ENCODE measurements around the gene AGR2.
A peak's percentile ranks its signal among the peaks of the same experiment; 100 is the strongest.

The AGR2 gene

GRCh38 chr7:16805441-16805840 is 642 bp upstream of the AGR2 start:
- ChIA-PET CTCF (no interaction called here), POLR2A (no interaction called here)
- no peak for DNase-seq (ENCODE audit: extremely low spot score)
- TF ChIP-seq HDGF (IDR thresholded peaks at IDR 0.05; ENCODE audit: borderline replicate concordance): no peak
- TF ChIP-seq NFRKB (IDR thresholded peaks at IDR 0.05): no peak
- no peak for TF ChIP-seq LEF1 (IDR thresholded peaks at IDR 0.05; ENCODE audit: borderline replicate concordance)
- TF ChIP-seq SUZ12 (IDR thresholded peaks at IDR 0.05): no peak
- no peak for TF ChIP-seq ZNF384 (IDR thresholded peaks at IDR 0.05)
- TF ChIP-seq SP1 (IDR thresholded peaks at IDR 0.05): no peak
- TF ChIP-seq PKNOX1 (IDR thresholded peaks at IDR 0.05): no peak
- no peak for TF ChIP-seq L3MBTL2 (conservative IDR thresholded peaks at IDR 0.05)
- no peak for TF ChIP-seq FOXM1 (IDR thresholded peaks at IDR 0.05; ENCODE audit: borderline replicate concordance)
- no peak for TF ChIP-seq FOXK2 (IDR thresholded peaks at IDR 0.05)
- TF ChIP-seq FOXA1 (IDR thresholded peaks at IDR 0.05): no peak
- no peak for TF ChIP-seq BHLHE40 (IDR thresholded peaks at IDR 0.05; ENCODE audit: borderline replicate concordance)

GRCh38 chr7:16803881-16804673 is 722 bp downstream of the AGR2 start:
- CTCF ChIA-PET: no interaction called here
- POLR2A ChIA-PET: no interaction called here
- TF ChIP-seq FOXM1 (IDR thresholded peaks at IDR 0.05; ENCODE audit: borderline replicate concordance): no peak
- TF ChIP-seq TARDBP (IDR thresholded peaks at IDR 0.05): no peak
- no peak for TF ChIP-seq ZNF384 (IDR thresholded peaks at IDR 0.05)
- TF ChIP-seq PKNOX1 (IDR thresholded peaks at IDR 0.05): no peak
- no peak for TF ChIP-seq FOXK2 (IDR thresholded peaks at IDR 0.05)
- TF ChIP-seq BHLHE40 (IDR thresholded peaks at IDR 0.05; ENCODE audit: borderline replicate concordance): no peak
- no peak for TF ChIP-seq HDGF (IDR thresholded peaks at IDR 0.05; ENCODE audit: borderline replicate concordance)
- no peak for TF ChIP-seq LEF1 (IDR thresholded peaks at IDR 0.05; ENCODE audit: borderline replicate concordance)
- no peak for TF ChIP-seq ELF4 (IDR thresholded peaks at IDR 0.05)
- no peak for TF ChIP-seq L3MBTL2 (conservative IDR thresholded peaks at IDR 0.05)
- no peak for TF ChIP-seq CTBP1 (IDR thresholded peaks at IDR 0.05; ENCODE audit: borderline replicate concordance)
- DNase-seq (ENCODE audit: extremely low spot score): no peak

- DNase-seq (ENCODE audit: extremely low spot score): no peak
- TF ChIP-seq HDGF (IDR thresholded peaks at IDR 0.05; ENCODE audit: borderline replicate concordance) (no peak), ELF4 (IDR thresholded peaks at IDR 0.05) (no peak), L3MBTL2 (conservative IDR thresholded peaks at IDR 0.05) (no peak), CTBP1 (IDR thresholded peaks at IDR 0.05; ENCODE audit: borderline replicate concordance) (no peak), ZNF384 (IDR thresholded peaks at IDR 0.05) (no peak), SUZ12 (IDR thresholded peaks at IDR 0.05) (no peak), FOXK2 (IDR thresholded peaks at IDR 0.05) (no peak), SP1 (IDR thresholded peaks at IDR 0.05) (no peak), ARNT (IDR thresholded peaks at IDR 0.05) (no peak), FOXM1 (IDR thresholded peaks at IDR 0.05; ENCODE audit: borderline replicate concordance) (no peak), LEF1 (IDR thresholded peaks at IDR 0.05; ENCODE audit: borderline replicate concordance) (no peak), PKNOX1 (IDR thresholded peaks at IDR 0.05) (no peak), BHLHE40 (IDR thresholded peaks at IDR 0.05; ENCODE audit: borderline replicate concordance) (no peak), FOXA1 (IDR thresholded peaks at IDR 0.05) (no peak)
- CTCF ChIA-PET: no interaction called here
- POLR2A ChIA-PET: no interaction called here
Measured at GRCh38 chr7:16803125-16803524, 1.7 kb downstream of the AGR2 start.

DNA sequence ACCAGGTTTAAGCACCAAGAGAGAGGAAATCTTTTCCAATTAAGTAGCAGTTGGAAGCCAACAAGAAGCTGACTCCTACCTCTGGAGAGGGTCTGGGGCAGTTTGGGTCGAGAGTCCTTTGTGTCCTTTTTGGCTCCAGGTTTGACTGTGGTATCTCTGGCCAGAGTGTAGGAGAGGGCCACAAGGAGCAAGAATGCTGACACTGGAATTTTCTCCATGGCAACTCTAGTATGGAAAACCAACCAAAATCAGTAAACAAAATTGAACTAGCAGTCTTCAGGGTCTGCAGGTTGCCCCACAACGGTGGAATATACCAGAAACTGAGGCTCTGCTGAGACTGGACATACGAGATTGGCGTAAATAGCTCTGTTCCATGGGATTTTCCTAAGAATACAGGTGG is 3.2 kb downstream of the AGR2 start:
- TF ChIP-seq ELF4 (IDR thresholded peaks at IDR 0.05) (no peak), SUZ12 (IDR thresholded peaks at IDR 0.05) (no peak), PKNOX1 (IDR thresholded peaks at IDR 0.05) (no peak), CTBP1 (IDR thresholded peaks at IDR 0.05; ENCODE audit: borderline replicate concordance) (no peak), BHLHE40 (IDR thresholded peaks at IDR 0.05; ENCODE audit: borderline replicate concordance) (no peak), NFRKB (IDR thresholded peaks at IDR 0.05) (no peak), HDGF (IDR thresholded peaks at IDR 0.05; ENCODE audit: borderline replicate concordance) (no peak), FOXK2 (IDR thresholded peaks at IDR 0.05) (no peak), TARDBP (IDR thresholded peaks at IDR 0.05) (no peak), LEF1 (IDR thresholded peaks at IDR 0.05; ENCODE audit: borderline replicate concordance) (no peak), ARNT (IDR thresholded peaks at IDR 0.05) (no peak)
- POLR2A ChIA-PET: no interaction called here
- no peak for DNase-seq (ENCODE audit: extremely low spot score)
- CTCF ChIA-PET: interaction anchor here (0.6 to 1.6 kb wide), 9 partner anchors 15 to 212 kb away, joined by 3 to 8 read pairs (median 3); no protein-coding TSS in a partner anchor

DNA sequence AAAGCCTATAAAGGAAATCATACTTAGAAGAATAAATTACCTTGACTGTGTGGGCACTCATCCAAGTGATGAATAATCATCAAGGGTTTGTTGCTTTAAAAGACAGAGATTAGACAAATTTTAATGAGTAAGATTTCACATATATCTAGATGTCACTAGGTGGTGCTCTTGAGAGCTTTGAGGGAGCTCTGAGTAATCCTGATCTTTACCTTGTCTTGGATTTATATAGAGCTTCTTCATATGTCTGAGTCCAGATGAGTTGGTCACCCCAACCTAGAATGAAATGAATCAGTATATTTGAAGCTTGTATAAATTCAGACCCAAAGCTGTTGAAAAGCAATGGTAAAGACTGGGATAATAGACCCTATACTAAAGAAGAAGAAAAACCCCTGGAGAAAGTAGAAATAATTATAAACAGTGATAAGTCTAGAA is 3.7 kb downstream of the AGR2 start:
- peak; percentile 45 for DNase-seq (ENCODE audit: extremely low spot score)
- POLR2A ChIA-PET: no interaction called here
- TF ChIP-seq HDGF (IDR thresholded peaks at IDR 0.05; ENCODE audit: borderline replicate concordance) (no peak), SP1 (IDR thresholded peaks at IDR 0.05) (no peak), FOXK2 (IDR thresholded peaks at IDR 0.05) (no peak), TARDBP (IDR thresholded peaks at IDR 0.05) (no peak), SUZ12 (IDR thresholded peaks at IDR 0.05) (no peak), ELF4 (IDR thresholded peaks at IDR 0.05) (no peak), L3MBTL2 (conservative IDR thresholded peaks at IDR 0.05) (no peak), ARNT (IDR thresholded peaks at IDR 0.05) (no peak), NFRKB (IDR thresholded peaks at IDR 0.05) (no peak), CTBP1 (IDR thresholded peaks at IDR 0.05; ENCODE audit: borderline replicate concordance) (no peak), LEF1 (IDR thresholded peaks at IDR 0.05; ENCODE audit: borderline replicate concordance) (no peak)
- CTCF ChIA-PET: interaction anchor here (0.7 to 1.6 kb wide), 7 partner anchors 21 to 212 kb away, joined by 3 to 8 read pairs (median 3); no protein-coding TSS in a partner anchor

Measured in HEK293T (cell line).